Smooth muscle cell (in vitro differentiated cells): ENCODE results near the gene ADCY4. TPM values are rescaled to one million over a fixed set of nuclear protein-coding genes. Genes with fewer than 3 reads are reported as not detected.
A peak's percentile ranks its signal among the peaks of the same experiment; 100 is the strongest.

Source experiments
- DNase-seq: peaks from one replicate; lab custom pipeline; 2025; ENCODE audit not compliant: unreplicated experiment; lab: John Stamatoyannopoulos, UW
- H2AFZ ChIP-seq: fragments of 200-600 bp; sonication (generic); 2 replicates; pipeline ENCODE4 v1.6.0; 2016; ENCODE audit warnings: antibody characterized with exemption, low read depth, mild to moderate bottlenecking
- H3F3A ChIP-seq: fragments of 200-600 bp; sonication (generic); 2 replicates; pipeline ENCODE4 v1.6.0; 2017; ENCODE audit warnings: antibody characterized with exemption, low read depth
- H3K27ac ChIP-seq: fragments of 200-600 bp; sonication (generic); 2 replicates; pipeline ENCODE4 v1.5.1; 2016; ENCODE audit warnings: low read depth, mild to moderate bottlenecking
- H3K27me3 ChIP-seq: fragments of 200-600 bp; sonication (generic); 2 replicates; pipeline ENCODE4 v1.6.1; 2016; ENCODE audit warnings: low read depth, mild to moderate bottlenecking
- H3K36me3 ChIP-seq: fragments of 200-600 bp; sonication (generic); 2 replicates; pipeline ENCODE4 v1.5.1; 2016; ENCODE audit warnings: low read depth
- H3K4me1 ChIP-seq: fragments of 200-600 bp; sonication (generic); 2 replicates; pipeline ENCODE4 v1.5.1; 2016; ENCODE audit warnings: low read depth
- H3K4me2 ChIP-seq: fragments of 200-600 bp; sonication (generic); 2 replicates; pipeline ENCODE4 v1.6.0; 2016; ENCODE audit warnings: mild to moderate bottlenecking
- H3K4me3 ChIP-seq: fragments of 200-600 bp; sonication (generic); 2 replicates; pipeline ENCODE4 v1.5.1; 2016; ENCODE audit warnings: mild to moderate bottlenecking
- H3K79me2 ChIP-seq: fragments of 200-600 bp; sonication (generic); 2 replicates; pipeline ENCODE4 v1.6.0; 2016; ENCODE audit warnings: low read depth, mild to moderate bottlenecking
- H3K9ac ChIP-seq: fragments of 200-600 bp; sonication (generic); 2 replicates; pipeline ENCODE4 v1.6.0; 2016; ENCODE audit warnings: low read depth
- H3K9me3 ChIP-seq: fragments of 200-600 bp; sonication (generic); replicated peaks from 2 replicates; pipeline ENCODE4 v1.5.1; 2016; ENCODE audit warnings: low read depth
- H4K20me1 ChIP-seq: fragments of 200-600 bp; sonication (generic); 2 replicates; pipeline ENCODE4 v1.6.0; 2016; ENCODE audit warnings: low read depth
- WGBS: methylation state at CpG from one replicate; pipeline ENCODE4 v1.1.7; 2016; ENCODE audit warnings: low lambda C conversion rate; 5-methylcytosine and 5-hydroxymethylcytosine counted together
- polyA plus RNA-seq: library from polyadenylated mRNA; unstranded; fragments of >200 nt; fragmentation: Nextera tagmentation; extraction: Ambion mirVana; gene quantifications from 2 replicates; pipeline ENCODE4 v1.2.1, GENCODE V29; 2016
- total RNA-seq: library from RNA; depleted of rRNA; stranded (reverse); fragments of >200 nt; gene quantifications from 2 replicates; pipeline ENCODE4 v1.2.3, GENCODE V29; 2014
- TF ChIP-seq, protein P1 (sequence below): fragments of 200-600 bp; sonication (generic); IDR thresholded peaks from 2 replicates; pipeline ENCODE4 v1.5.1; 2017; ENCODE audit warnings: borderline replicate concordance, mild to moderate bottlenecking, antibody characterized with exemption; ENCODE audit not compliant: insufficient read depth, poor library complexity, severe bottlenecking

Gene ADCY4
- total and polyA plus RNA-seq, 2 experiments from 2014 or later, result 0.13 TPM; not detected in 1

DNA sequence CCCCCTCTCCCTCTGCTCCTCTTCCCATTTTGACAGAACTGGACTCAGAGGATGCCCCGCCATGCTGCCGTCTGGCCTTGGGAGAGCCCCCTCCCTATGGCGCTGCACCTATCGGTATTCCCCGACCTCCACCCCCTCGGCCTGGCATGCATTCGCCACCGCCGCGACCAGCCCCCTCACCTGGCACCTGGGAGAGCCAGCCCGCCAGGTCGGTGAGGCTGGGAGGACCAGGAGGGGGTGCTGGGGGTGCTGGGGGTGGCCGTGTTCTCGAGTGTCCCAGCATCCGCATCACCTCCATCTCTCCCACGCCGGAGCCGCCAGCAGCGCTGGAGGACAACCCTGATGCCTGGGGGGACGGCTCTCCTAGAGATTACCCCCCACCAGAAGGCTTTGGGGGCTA is 34.6 kb upstream of the ADCY4 start:
- H3K4me3 ChIP-seq, result peak overlapping the region; percentile 99
- no peak overlapping the region for H2AFZ ChIP-seq
- peaks cover 38% of the 10 kb centered on the region for H4K20me1 ChIP-seq
- H3K36me3 ChIP-seq, result no peaks in the 10 kb centered on the region
- H3K27me3 ChIP-seq, result no peaks in the 10 kb centered on the region
- peak overlapping the region; percentile 97 for H3K27ac ChIP-seq
- peak overlapping the region; percentile 100 for H3K9ac ChIP-seq
- peak overlapping the region; percentile 100 for H3K4me2 ChIP-seq
- TF ChIP-seq, protein P1, sequence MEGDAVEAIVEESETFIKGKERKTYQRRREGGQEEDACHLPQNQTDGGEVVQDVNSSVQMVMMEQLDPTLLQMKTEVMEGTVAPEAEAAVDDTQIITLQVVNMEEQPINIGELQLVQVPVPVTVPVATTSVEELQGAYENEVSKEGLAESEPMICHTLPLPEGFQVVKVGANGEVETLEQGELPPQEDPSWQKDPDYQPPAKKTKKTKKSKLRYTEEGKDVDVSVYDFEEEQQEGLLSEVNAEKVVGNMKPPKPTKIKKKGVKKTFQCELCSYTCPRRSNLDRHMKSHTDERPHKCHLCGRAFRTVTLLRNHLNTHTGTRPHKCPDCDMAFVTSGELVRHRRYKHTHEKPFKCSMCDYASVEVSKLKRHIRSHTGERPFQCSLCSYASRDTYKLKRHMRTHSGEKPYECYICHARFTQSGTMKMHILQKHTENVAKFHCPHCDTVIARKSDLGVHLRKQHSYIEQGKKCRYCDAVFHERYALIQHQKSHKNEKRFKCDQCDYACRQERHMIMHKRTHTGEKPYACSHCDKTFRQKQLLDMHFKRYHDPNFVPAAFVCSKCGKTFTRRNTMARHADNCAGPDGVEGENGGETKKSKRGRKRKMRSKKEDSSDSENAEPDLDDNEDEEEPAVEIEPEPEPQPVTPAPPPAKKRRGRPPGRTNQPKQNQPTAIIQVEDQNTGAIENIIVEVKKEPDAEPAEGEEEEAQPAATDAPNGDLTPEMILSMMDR, result no peak
- peaks cover 4% of the 10 kb centered on the region for H3K79me2 ChIP-seq
- peaks cover 18% of the 10 kb centered on the region for H3K4me1 ChIP-seq
- WGBS, result 89% methylated on average over 18 of the region's 20 CpGs
- H3K9me3 ChIP-seq, result no peaks in the 10 kb centered on the region
- H3F3A ChIP-seq, result peaks cover 11% of the 10 kb centered on the region
- no peak for DNase-seq

DNA sequence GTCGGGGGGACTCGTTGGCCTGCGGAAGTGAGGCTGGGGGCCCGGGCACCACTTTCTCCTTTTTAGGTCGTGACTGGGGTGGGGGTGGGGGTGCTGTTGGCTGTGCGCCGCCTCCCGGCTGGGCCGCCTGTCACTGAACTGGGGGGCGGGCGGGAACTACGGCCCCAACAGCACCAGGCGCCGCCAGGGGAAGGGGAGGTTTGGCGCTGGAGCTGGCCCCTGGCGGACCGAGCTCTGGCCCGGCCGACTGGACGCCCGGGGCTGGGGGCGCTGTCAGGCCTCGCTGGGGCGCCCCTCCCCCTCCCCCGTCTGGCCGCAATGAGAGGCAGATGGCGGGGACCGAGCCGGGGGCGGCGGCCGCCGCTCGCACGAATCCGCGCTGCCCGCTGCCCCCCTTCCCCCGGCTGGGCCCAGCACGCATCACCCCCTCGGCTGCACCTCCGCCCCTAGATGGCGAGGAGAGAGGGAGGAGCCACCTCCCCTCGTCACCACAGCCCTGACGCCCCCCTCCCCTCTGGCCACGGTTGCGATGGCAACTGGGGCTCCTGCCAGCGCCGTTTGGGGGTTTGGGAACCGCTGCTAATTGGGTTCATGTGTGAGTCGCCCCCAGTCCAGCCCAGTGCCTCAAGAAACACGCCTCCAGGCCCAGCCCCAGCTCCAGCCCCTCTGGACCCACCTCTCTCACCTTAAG is 33.8 kb upstream of the ADCY4 start:
- TF ChIP-seq, protein P1, result no peak

DNA sequence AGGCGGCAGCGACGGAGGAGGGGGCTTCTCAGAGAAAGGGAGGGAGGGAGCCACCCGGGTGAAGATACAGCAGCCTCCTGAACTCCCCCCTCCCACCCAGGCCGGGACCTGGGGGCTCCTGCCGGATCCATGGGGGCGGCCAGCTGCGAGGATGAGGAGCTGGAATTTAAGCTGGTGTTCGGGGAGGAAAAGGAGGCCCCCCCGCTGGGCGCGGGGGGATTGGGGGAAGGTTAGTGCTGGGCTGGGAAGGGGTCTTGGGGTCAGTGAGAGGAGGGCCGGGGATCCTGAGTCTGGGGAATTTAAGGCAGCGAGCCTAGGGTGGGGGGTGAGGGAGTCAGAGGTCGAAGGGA is 33.3 kb upstream of the ADCY4 start:
- DNase-seq, result peak; percentile 69

More for the DNA sequence above, 33.8 kb upstream of the ADCY4 start:
- Histone ChIP-seq H3K27ac (peak overlapping the region; percentile 97), H2AFZ (peak overlapping the region; percentile 86), H3K4me3 (peak overlapping the region; percentile 99), H3K4me1 (peaks cover 18% of the 10 kb centered on the region), H4K20me1 (peaks cover 33% of the 10 kb centered on the region), H3K9me3 (no peaks in the 10 kb centered on the region), H3F3A (peaks cover 11% of the 10 kb centered on the region), H3K9ac (peak overlapping the region; percentile 100), H3K27me3 (no peaks in the 10 kb centered on the region), H3K4me2 (peak overlapping the region; percentile 100), H3K79me2 (peaks cover 4% of the 10 kb centered on the region), H3K36me3 (no peaks in the 10 kb centered on the region)
- 8% methylated on average over 4 of the region's 52 CpGs for WGBS
- peak; percentile 75 for DNase-seq

More for the DNA sequence above, 33.3 kb upstream of the ADCY4 start:
- 4% methylated on average over 8 of the region's 15 CpGs for WGBS
- H3K9ac ChIP-seq, result peak overlapping the region; percentile 100
- peaks cover 18% of the 10 kb centered on the region for H3K4me1 ChIP-seq
- TF ChIP-seq, protein P1, result no peak
- peaks cover 29% of the 10 kb centered on the region for H4K20me1 ChIP-seq
- H3K27ac ChIP-seq, result peak overlapping the region; percentile 97
- H3K9me3 ChIP-seq, result no peaks in the 10 kb centered on the region
- peaks cover 4% of the 10 kb centered on the region for H3K79me2 ChIP-seq
- H3K4me2 ChIP-seq, result peak overlapping the region; percentile 100
- no peaks in the 10 kb centered on the region for H3K36me3 ChIP-seq
- H2AFZ ChIP-seq, result peak overlapping the region; percentile 86
- H3K27me3 ChIP-seq, result no peaks in the 10 kb centered on the region
- H3K4me3 ChIP-seq, result peak overlapping the region; percentile 99
- peaks cover 11% of the 10 kb centered on the region for H3F3A ChIP-seq
